ENCODE data around the gene EHBP1L1. TPM values are rescaled to one million over a fixed set of nuclear protein-coding genes. Genes with fewer than 3 reads are reported as not detected.

The EHBP1L1 gene
- total and polyA plus RNA-seq, 12 donors, result 30.8 to 113 (median 53.9) TPM

DNA sequence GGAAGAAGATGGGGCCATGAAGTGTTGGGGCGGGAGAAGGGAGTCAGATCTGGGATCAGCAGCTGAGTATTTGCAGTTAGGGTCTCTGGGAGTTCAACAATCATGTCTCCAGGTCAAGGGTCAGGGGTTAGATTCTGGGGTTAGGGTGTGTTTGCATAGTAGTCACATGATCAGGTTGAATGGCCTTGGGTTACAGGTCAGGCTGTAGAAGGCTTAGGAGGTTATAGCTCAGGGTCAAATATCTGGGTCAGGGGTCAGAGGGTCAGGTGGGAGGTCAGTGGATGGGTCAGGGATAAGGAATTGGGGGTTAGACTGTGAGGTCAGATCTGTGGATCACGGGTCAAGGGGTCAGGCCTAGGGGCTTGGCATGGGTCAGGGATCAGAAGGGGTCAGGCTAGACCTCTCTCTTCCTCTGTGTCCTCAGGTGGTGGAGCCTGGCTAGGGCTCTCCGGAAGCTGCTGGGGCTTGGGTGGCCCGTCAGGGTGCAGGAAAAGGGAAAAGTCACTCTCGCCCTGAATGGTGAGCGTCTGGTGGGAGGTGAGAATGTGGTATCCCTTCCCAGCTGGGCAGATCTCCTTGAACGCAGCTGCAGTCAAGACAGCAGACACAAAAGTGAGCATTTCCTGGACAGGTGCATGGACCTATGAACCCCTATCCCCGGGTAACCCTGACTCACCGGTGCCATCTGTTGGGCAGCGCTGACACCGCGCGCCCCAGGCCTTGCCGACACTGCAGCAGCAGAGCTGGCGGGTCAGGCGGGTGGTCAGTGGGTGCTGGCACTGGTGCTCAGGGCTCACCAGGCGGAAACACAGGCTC, 24.1 kb upstream of the EHBP1L1 start:
- Histone ChIP-seq H3K36me3 (peaks cover 0 to 74% (median 5%) of the 10 kb centered on the region in 9 donors), H3K9me3 (no peaks in the 10 kb centered on the region), H3K27ac (no peak overlapping the region), H3K4me3 (no peak overlapping the region), H3K4me1 (peaks cover 16 to 47% (median 23%) of the 10 kb centered on the region in 9 donors), H3K27me3 (no peaks in the 10 kb centered on the region)
- TF ChIP-seq CTCF (IDR thresholded peaks at IDR 0.05), result peak; percentile 18 to 58 (median 36)
- intact Hi-C loops (cut with DNase I), result no loop called here
- ATAC-seq, result peak in 4 of 8 donors; percentile 18 to 36 (median 34)
- peak in 1 of 2 donors; percentile 60 for DNase-seq
- 73 to 75% methylated on average over 17 of the region's 17 CpGs for WGBS, 2 donors

GRCh38 chr11:65552388-65552951, 23.4 kb upstream of the EHBP1L1 start:
- H3K4me3 ChIP-seq, result no peak overlapping the region
- no peak for TF ChIP-seq CTCF (IDR thresholded peaks at IDR 0.05)
- peaks cover 0 to 67% (median 5%) of the 10 kb centered on the region in 9 donors for H3K36me3 ChIP-seq
- DNase-seq (no peak), ATAC-seq (no peak)
- peaks cover 23 to 48% (median 29%) of the 10 kb centered on the region in 9 donors for H3K4me1 ChIP-seq
- no peaks in the 10 kb centered on the region for H3K9me3 ChIP-seq
- 86 to 88% methylated on average over 9 of the region's 9 CpGs for WGBS, 2 donors
- no peak overlapping the region for H3K27ac ChIP-seq
- intact Hi-C loops (cut with DNase I), result no loop called here
- peaks cover 0 to 2% (median 0%) of the 10 kb centered on the region in 7 donors for H3K27me3 ChIP-seq

DNA sequence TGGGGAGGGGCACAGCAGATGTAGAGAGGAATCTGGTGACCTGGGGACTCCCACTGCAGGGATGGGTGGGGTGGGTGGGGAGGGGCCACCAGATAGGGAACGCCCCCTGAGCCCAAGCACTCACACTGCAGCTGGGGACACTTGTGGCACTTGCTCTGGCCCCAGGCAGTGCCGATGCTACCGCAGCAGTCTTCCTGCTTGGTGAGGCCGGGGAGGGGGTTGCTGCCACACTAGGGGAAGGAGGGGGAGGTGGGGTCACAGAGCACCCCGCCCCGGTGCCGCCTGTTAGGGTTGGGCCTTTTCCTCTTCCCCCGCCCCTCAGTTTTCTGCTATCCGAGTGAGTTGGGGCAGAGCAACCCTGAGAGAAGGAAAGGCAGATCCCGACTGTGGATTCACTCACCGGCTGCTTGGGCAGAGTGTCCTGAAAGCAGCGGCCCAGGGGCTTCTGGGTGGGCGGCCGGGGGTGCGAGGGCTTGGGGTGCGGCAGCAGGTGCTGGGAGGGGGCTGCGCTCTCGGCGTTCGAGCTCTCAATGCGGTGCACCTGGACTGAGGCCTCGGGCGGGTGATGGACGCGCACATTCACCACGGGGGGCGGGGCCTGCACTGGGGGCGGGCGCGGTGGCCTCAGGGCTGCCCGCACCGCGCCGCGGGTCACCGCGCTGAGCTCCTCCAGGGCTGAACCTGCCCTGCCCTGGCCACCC, 22.4 kb upstream of the EHBP1L1 start:
- no peaks in the 10 kb centered on the region for H3K9me3 ChIP-seq
- H3K27me3 ChIP-seq, result peaks cover 0 to 3% (median 0%) of the 10 kb centered on the region in 7 donors
- no peak overlapping the region for H3K4me3 ChIP-seq
- intact Hi-C loops (cut with DNase I), result no loop called here
- no peak for ATAC-seq
- no peak for TF ChIP-seq CTCF (IDR thresholded peaks at IDR 0.05)
- peak overlapping the region in 1 of 10 donors; percentile 31 for H3K27ac ChIP-seq
- WGBS, 2 donors, result 74 to 78% methylated on average over 36 to 37 of the region's 37 CpGs
- peaks cover 0 to 57% (median 5%) of the 10 kb centered on the region in 9 donors for H3K36me3 ChIP-seq
- DNase-seq, result no peak
- H3K4me1 ChIP-seq, result peaks cover 23 to 54% (median 30%) of the 10 kb centered on the region in 9 donors
